DOHH2 (cell line): Measurements from ENCODE around the gene CELF1.

Experiments used
- H3F3A ChIP-seq: fragments of 200-600 bp; sonication (generic), shearing (Covaris generic); 2 replicates; pipeline ENCODE4 v1.6.0; 2016; ENCODE audit warnings: antibody characterized with exemption, mild to moderate bottlenecking; ENCODE audit not compliant: control insufficient read depth, insufficient read depth
- H3K27ac ChIP-seq: fragments of 200-600 bp; sonication (generic); 2 replicates; pipeline ENCODE4 v1.5.1; 2014; ENCODE audit warnings: low read depth, mild to moderate bottlenecking, low read length, moderate library complexity
- H3K27me3 ChIP-seq: fragments of 200-600 bp; sonication (generic); 2 replicates; pipeline ENCODE4 v1.6.1; 2014; ENCODE audit warnings: mild to moderate bottlenecking, low read length, mixed read lengths; ENCODE audit not compliant: control insufficient read depth
- H3K36me3 ChIP-seq: fragments of 200-600 bp; sonication (generic); 2 replicates; pipeline ENCODE4 v1.6.1; 2014; ENCODE audit warnings: mild to moderate bottlenecking, low read length, moderate library complexity, mixed read lengths; ENCODE audit not compliant: control insufficient read depth
- H3K4me1 ChIP-seq: fragments of 200-600 bp; sonication (generic); 2 replicates; pipeline ENCODE4 v1.6.1; 2014; ENCODE audit warnings: mild to moderate bottlenecking, low read length, mixed read lengths; ENCODE audit not compliant: control insufficient read depth
- H3K4me2 ChIP-seq: fragments of 200-600 bp; sonication (generic); 2 replicates; pipeline ENCODE4 v1.6.0; 2014; ENCODE audit warnings: mild to moderate bottlenecking, low read length, moderate library complexity
- H3K4me3 ChIP-seq: fragments of 200-600 bp; sonication (generic); 2 replicates; pipeline ENCODE4 v1.5.1; 2014; ENCODE audit warnings: mild to moderate bottlenecking, low read length, mixed read lengths
- H3K79me2 ChIP-seq: fragments of 200-600 bp; sonication (generic); 2 replicates; pipeline ENCODE4 v1.6.1; 2014; ENCODE audit warnings: mild to moderate bottlenecking, low read length, mixed read lengths; ENCODE audit not compliant: control insufficient read depth
- H3K9me2 ChIP-seq: fragments of 200-600 bp; sonication (generic); replicated peaks from 2 replicates; pipeline ENCODE4 v1.6.1; 2014; ENCODE audit warnings: mild to moderate bottlenecking, low read length, mixed read lengths; ENCODE audit not compliant: control insufficient read depth
- H3K9me3 ChIP-seq: fragments of 200-600 bp; sonication (generic); 2 replicates; pipeline ENCODE4 v1.6.1; 2014; ENCODE audit warnings: antibody characterized with exemption, low read length, mixed read lengths; ENCODE audit not compliant: control insufficient read depth, insufficient read depth
- H4K20me1 ChIP-seq: fragments of 200-600 bp; sonication (generic); 2 replicates; pipeline ENCODE4 v1.6.0; 2014; ENCODE audit warnings: low read depth, mild to moderate bottlenecking, antibody characterized with exemption, low read length, moderate library complexity; ENCODE audit not compliant: control insufficient read depth, insufficient read depth
- EZH2phosphoT487 ChIP-seq: fragments of 200-600 bp; sonication (generic); IDR thresholded peaks from 2 replicates; pipeline ENCODE4 v1.6.1; 2017; ENCODE audit warnings: borderline replicate concordance, mild to moderate bottlenecking, antibody characterized with exemption, low read length, moderate library complexity, mixed read lengths
- TF ChIP-seq, protein P1 (sequence below): fragments of 200-600 bp; sonication (generic); IDR thresholded peaks from one replicate; pipeline ENCODE4 v1.5.1; 2014; ENCODE audit warnings: antibody characterized with exemption, mild to moderate bottlenecking, low read depth, low read length; ENCODE audit not compliant: poor library complexity, severe bottlenecking

CELF1 gene

DNA sequence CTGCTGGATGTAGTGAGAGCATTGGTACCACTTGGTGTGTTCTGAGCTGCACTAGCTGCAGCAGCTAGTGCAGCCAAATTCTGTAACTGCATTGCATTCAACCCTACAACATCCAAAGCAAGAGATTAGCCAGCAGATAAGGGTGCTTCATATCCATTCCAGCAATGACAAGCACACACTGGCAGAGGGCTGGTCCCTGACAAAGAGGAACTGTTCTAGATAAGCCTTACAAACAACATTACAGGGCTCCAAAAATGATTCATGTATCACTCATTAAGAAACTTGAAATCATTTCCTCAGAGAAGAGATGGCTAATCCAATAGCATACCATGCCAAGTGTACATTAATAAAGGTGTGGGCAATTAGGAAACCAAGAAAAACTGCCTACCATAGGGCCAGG lies 75.6 kb downstream of the CELF1 start:
- H3K79me2 ChIP-seq, result no peaks in the 10 kb centered on the region
- no peaks in the 10 kb centered on the region for H4K20me1 ChIP-seq
- H3K4me1 ChIP-seq, result no peaks in the 10 kb centered on the region
- H3K4me2 ChIP-seq, result no peak overlapping the region
- H3K27me3 ChIP-seq, result no peaks in the 10 kb centered on the region
- no peaks in the 10 kb centered on the region for H3K9me3 ChIP-seq
- no peak overlapping the region for H3K27ac ChIP-seq
- no peaks in the 10 kb centered on the region for H3F3A ChIP-seq
- no peak for TF ChIP-seq EZH2phosphoT487
- TF ChIP-seq, protein P1, sequence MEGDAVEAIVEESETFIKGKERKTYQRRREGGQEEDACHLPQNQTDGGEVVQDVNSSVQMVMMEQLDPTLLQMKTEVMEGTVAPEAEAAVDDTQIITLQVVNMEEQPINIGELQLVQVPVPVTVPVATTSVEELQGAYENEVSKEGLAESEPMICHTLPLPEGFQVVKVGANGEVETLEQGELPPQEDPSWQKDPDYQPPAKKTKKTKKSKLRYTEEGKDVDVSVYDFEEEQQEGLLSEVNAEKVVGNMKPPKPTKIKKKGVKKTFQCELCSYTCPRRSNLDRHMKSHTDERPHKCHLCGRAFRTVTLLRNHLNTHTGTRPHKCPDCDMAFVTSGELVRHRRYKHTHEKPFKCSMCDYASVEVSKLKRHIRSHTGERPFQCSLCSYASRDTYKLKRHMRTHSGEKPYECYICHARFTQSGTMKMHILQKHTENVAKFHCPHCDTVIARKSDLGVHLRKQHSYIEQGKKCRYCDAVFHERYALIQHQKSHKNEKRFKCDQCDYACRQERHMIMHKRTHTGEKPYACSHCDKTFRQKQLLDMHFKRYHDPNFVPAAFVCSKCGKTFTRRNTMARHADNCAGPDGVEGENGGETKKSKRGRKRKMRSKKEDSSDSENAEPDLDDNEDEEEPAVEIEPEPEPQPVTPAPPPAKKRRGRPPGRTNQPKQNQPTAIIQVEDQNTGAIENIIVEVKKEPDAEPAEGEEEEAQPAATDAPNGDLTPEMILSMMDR, result no peak
- H3K4me3 ChIP-seq, result no peak overlapping the region
- H3K9me2 ChIP-seq, result no peaks in the 10 kb centered on the region
- peaks cover 95% of the 10 kb centered on the region for H3K36me3 ChIP-seq

DNA sequence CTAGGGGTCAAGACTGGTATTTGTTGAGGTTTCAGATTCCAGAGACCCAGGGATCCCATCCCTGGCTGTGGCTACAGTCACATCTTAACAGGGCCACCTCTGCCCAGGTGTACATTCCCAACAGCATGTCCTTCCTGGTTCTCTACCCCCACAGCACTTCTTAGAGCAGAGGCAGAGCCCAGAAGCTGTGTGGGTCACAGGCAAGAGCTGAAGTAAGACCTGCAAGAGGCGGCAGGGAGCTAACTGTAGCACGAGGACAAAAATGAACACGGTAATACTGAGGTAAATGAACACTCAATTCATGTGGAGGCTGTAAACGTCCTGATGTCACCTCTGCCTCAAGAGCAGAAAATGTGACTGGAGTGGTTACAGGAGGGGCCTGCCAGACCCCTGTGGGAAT lies 82.3 kb downstream of the CELF1 start:
- Histone ChIP-seq H3K79me2 (no peaks in the 10 kb centered on the region; the same call in 1 of the 2 replicates), H3K4me3 (no peak overlapping the region), H3K4me2 (no peak overlapping the region), H3K9me3 (no peaks in the 10 kb centered on the region), H3K9me2 (no peaks in the 10 kb centered on the region), H3K4me1 (no peaks in the 10 kb centered on the region), H3F3A (no peaks in the 10 kb centered on the region), H3K36me3 (peaks cover 90% of the 10 kb centered on the region), H4K20me1 (no peaks in the 10 kb centered on the region), H3K27me3 (no peaks in the 10 kb centered on the region), H3K27ac (no peak overlapping the region)
- no peak for TF ChIP-seq EZH2phosphoT487
- TF ChIP-seq, protein P1, result no peak

DNA sequence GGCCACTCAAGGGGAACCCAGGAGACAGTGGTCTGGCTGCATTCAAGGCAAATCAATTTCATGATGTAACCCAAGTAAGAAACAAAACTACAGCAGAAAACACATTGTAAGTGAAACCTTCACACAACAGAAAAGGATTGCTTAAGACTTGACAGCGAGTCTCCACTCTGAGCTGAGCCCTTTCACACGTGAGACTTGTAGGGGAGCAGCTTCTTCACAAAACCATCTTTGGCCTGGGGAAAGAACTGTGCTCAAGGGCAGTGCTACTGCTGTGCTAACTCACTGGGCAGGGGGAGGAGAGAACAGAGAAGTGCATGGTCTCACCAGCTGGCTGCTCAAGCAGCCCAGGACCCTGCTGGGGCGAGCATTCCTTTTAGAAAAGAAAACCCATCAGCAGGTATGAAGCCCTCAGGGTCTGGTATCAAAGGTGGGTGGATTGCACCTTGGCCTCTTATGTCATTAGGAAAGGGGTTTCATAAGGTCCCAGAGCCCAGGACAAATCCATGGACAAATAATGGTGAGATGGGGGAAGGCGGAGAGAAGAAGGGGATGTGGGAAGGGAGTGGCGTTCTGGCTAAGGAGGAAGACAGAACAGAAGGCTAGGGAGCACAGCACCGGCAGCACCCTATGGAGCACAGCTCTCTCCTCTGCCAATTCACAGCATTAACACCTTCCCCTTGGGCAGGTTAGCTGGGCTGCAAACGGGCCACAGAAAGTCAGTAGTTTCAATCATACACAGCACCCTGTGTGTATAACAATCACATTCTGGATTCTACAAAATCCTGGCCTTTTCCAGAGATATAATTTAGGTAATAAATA lies 83.4 kb downstream of the CELF1 start:
- no peak overlapping the region for H3K27ac ChIP-seq
- H3K27me3 ChIP-seq, result no peaks in the 10 kb centered on the region
- TF ChIP-seq EZH2phosphoT487, result no peak
- TF ChIP-seq, protein P1, result no peak

More for the DNA sequence above, 83.4 kb downstream of the CELF1 start:
- Histone ChIP-seq H3K9me2 (no peaks in the 10 kb centered on the region), H3K9me3 (no peaks in the 10 kb centered on the region), H3K4me2 (no peak overlapping the region), H3F3A (no peaks in the 10 kb centered on the region), H3K36me3 (peaks cover 82% of the 10 kb centered on the region), H4K20me1 (no peaks in the 10 kb centered on the region), H3K4me3 (no peak overlapping the region), H3K4me1 (no peaks in the 10 kb centered on the region), H3K79me2 (no peaks in the 10 kb centered on the region; the same call in 1 of the 2 replicates)
